ENCODE results near the gene P2RY12.

Gene P2RY12

GRCh38 chr3:151314593-151314992, 70.0 kb downstream of the P2RY12 start:
- no peaks in the 10 kb centered on the region for H3K27me3 Mint-ChIP-seq
- no peak overlapping the region for H3K4me3 Mint-ChIP-seq
- peaks cover 21% of the 10 kb centered on the region for H3K4me1 Mint-ChIP-seq (ENCODE audit: low read depth)
- no peaks in the 10 kb centered on the region for H3K36me3 Mint-ChIP-seq (ENCODE audit: low read depth)
- no peak overlapping the region for H3K27ac Mint-ChIP-seq
- no peaks in the 10 kb centered on the region for H3K9me3 Mint-ChIP-seq

GRCh38 chr3:151314137-151314536, 70.4 kb downstream of the P2RY12 start:
- no peaks in the 10 kb centered on the region for H3K36me3 Mint-ChIP-seq (ENCODE audit: low read depth)
- H3K4me1 Mint-ChIP-seq (ENCODE audit: low read depth): peaks cover 23% of the 10 kb centered on the region
- H3K27me3 Mint-ChIP-seq: no peaks in the 10 kb centered on the region
- H3K4me3 Mint-ChIP-seq: no peak overlapping the region
- H3K27ac Mint-ChIP-seq: no peak overlapping the region
- no peaks in the 10 kb centered on the region for H3K9me3 Mint-ChIP-seq

DNA sequence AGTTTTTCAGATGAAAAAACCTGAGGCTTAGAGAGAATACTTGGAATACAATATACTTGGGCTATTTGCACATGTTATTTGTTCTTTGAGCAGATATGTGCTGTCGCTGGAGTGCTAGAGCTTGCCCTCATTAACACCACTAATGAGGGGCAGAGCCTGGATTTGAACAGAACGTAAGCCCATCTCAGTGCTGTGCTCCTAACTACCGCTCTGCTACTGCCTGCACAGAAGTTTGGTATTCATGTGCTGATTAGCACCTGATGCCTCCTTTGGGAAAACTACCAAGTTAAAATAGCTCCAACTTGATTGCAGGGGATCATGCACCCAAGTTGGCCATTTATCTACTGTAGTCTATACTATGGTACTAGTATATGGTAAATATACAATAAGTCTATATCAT, 71.6 kb downstream of the P2RY12 start:
- Mint-ChIP-seq H3K4me3 (no peak overlapping the region), H3K27ac (no peak overlapping the region), H3K4me1 (ENCODE audit: low read depth) (peaks cover 28% of the 10 kb centered on the region), H3K27me3 (no peaks in the 10 kb centered on the region), H3K9me3 (no peaks in the 10 kb centered on the region), H3K36me3 (ENCODE audit: low read depth) (no peaks in the 10 kb centered on the region)

GRCh38 chr3:151309566-151309965, 75.0 kb downstream of the P2RY12 start:
- Mint-ChIP-seq H3K4me1 (ENCODE audit: low read depth) (peaks cover 48% of the 10 kb centered on the region), H3K4me3 (no peak overlapping the region), H3K9me3 (no peaks in the 10 kb centered on the region), H3K27ac (no peak overlapping the region), H3K27me3 (no peaks in the 10 kb centered on the region), H3K36me3 (ENCODE audit: low read depth) (no peaks in the 10 kb centered on the region)

- no peaks in the 10 kb centered on the region for H3K36me3 Mint-ChIP-seq (ENCODE audit: low read depth)
- no peaks in the 10 kb centered on the region for H3K9me3 Mint-ChIP-seq
- peaks cover 64% of the 10 kb centered on the region for H3K4me1 Mint-ChIP-seq (ENCODE audit: low read depth)
- H3K4me3 Mint-ChIP-seq: no peak overlapping the region
- H3K27ac Mint-ChIP-seq: peak overlapping the region; percentile 79
- no peaks in the 10 kb centered on the region for H3K27me3 Mint-ChIP-seq
Measured at GRCh38 chr3:151307583-151308488, 76.7 kb downstream of the P2RY12 start.

DNA sequence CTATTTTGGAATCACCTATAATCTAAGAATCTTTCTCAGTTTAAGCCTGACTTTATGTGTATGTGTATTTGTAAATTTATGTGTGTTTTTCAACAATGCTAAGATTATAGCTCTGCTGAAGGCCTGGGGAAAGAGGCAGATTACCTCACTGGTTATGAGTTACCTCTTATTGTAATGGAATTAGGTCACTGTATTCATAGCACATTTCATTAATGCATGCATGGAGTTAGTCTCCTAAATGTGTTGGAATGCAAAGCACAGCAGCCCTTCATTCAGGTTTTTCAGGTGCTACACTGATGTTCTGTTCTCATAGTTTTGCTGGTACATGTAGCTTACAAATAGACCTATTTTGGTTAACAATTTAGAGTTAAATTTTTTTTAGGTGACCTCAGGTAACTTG, 77.4 kb downstream of the P2RY12 start:
- H3K27ac Mint-ChIP-seq: peak overlapping the region; percentile 79
- H3K4me3 Mint-ChIP-seq: no peak overlapping the region
- H3K27me3 Mint-ChIP-seq: no peaks in the 10 kb centered on the region
- H3K9me3 Mint-ChIP-seq: no peaks in the 10 kb centered on the region
- H3K4me1 Mint-ChIP-seq (ENCODE audit: low read depth): peaks cover 70% of the 10 kb centered on the region
- no peaks in the 10 kb centered on the region for H3K36me3 Mint-ChIP-seq (ENCODE audit: low read depth)

GRCh38 chr3:151306168-151306810, 78.3 kb downstream of the P2RY12 start:
- H3K27me3 Mint-ChIP-seq: no peaks in the 10 kb centered on the region
- peaks cover 78% of the 10 kb centered on the region for H3K4me1 Mint-ChIP-seq (ENCODE audit: low read depth)
- H3K27ac Mint-ChIP-seq: peak overlapping the region; percentile 79
- H3K4me3 Mint-ChIP-seq: peak overlapping the region; percentile 40
- no peaks in the 10 kb centered on the region for H3K36me3 Mint-ChIP-seq (ENCODE audit: low read depth)
- H3K9me3 Mint-ChIP-seq: no peaks in the 10 kb centered on the region

GRCh38 chr3:151305775-151306151, 78.8 kb downstream of the P2RY12 start:
- Mint-ChIP-seq H3K4me3 (peak overlapping the region; percentile 40), H3K27ac (peak overlapping the region; percentile 79), H3K27me3 (peaks cover 2% of the 10 kb centered on the region), H3K9me3 (no peaks in the 10 kb centered on the region), H3K36me3 (ENCODE audit: low read depth) (no peaks in the 10 kb centered on the region), H3K4me1 (ENCODE audit: low read depth) (peaks cover 80% of the 10 kb centered on the region)

DNA sequence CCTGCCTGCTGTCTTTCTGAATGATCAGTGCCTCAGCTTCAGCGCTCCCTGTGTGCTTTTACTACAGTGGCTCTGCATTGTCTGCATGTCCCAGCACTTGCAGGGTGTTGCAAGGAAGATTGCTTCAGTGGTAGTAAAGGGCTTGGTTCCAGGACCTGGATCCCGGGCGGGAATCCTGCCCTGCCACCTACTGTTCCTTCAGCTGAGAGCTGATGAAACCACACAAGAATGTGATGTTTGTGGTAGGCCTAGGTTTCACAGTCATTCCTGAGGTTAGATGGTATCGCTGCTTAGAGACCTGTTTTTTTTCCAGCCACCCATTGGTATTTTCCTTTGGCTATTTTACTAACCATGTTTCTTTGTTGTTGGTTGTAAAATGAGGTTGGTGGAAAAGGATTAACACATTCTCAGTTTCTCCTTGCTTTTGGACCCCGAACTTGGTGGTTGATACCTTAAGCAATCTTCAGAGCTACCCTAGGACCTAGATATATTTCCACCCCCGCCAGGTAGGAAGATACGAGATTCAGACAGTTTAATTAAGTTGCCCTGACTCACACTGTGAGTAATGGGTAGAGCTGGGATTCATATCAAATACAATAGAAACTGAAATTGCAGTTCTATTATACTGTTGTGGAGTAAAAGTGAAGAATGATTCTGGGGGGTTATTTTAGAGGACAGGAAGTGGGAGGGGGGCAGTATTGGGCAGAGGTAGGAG, 79.3 kb downstream of the P2RY12 start:
- Mint-ChIP-seq H3K4me3 (peak overlapping the region; percentile 40), H3K4me1 (ENCODE audit: low read depth) (peaks cover 80% of the 10 kb centered on the region)

GRCh38 chr3:151303751-151304150, 80.8 kb downstream of the P2RY12 start:
- Mint-ChIP-seq H3K4me1 (ENCODE audit: low read depth) (peaks cover 72% of the 10 kb centered on the region), H3K4me3 (peak overlapping the region; percentile 39), H3K9me3 (no peaks in the 10 kb centered on the region), H3K36me3 (ENCODE audit: low read depth) (no peaks in the 10 kb centered on the region), H3K27me3 (peaks cover 14% of the 10 kb centered on the region), H3K27ac (peak overlapping the region; percentile 78)

More for the DNA sequence above, 79.3 kb downstream of the P2RY12 start:
- H3K27ac Mint-ChIP-seq: peak overlapping the region; percentile 79
- H3K27me3 Mint-ChIP-seq: peaks cover 5% of the 10 kb centered on the region
- no peaks in the 10 kb centered on the region for H3K36me3 Mint-ChIP-seq (ENCODE audit: low read depth)
- no peaks in the 10 kb centered on the region for H3K9me3 Mint-ChIP-seq

DNA sequence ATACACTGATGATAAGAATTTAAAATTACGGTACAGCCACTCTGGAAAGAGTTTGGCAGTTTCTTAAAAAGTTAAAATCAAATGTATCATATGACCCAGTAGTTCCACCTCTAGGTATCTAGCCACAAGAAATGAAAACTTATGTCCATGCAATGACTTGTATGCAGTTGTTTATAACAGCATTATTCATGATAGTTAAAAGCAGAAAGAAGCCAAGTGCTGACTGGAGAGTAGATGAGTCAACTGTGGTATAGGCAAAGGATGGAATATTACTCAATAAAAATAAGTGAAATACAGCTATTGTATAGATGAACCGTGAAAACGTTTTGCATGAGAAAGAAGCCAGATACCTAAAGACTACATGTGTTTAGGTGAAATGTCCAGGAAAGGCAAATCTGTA, 82.8 kb downstream of the P2RY12 start:
- Mint-ChIP-seq H3K9me3 (no peaks in the 10 kb centered on the region), H3K4me1 (ENCODE audit: low read depth) (peaks cover 54% of the 10 kb centered on the region), H3K27ac (peak overlapping the region; percentile 16), H3K36me3 (ENCODE audit: low read depth) (no peaks in the 10 kb centered on the region), H3K4me3 (no peak overlapping the region), H3K27me3 (peaks cover 19% of the 10 kb centered on the region)

DNA sequence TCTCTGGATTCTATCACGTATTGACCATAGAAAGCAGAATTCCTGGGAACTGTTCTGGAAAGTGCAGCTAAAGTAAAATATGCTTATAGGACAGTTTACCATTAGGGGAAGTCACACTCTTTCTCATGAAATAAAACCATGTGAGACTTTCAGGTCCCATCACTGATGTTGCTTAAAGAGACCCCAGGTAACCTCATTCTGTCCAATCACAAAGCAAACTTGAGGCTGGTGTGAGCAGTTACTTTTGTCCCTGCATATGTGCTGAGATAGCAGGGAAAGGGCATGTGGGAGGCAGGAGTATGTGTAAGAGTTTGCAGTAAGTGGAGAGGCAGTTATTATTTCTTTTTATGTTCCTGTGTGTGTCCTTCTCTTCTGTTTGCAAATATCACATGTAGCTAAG, 84.0 kb downstream of the P2RY12 start:
- Mint-ChIP-seq H3K4me3 (no peak overlapping the region), H3K36me3 (ENCODE audit: low read depth) (no peaks in the 10 kb centered on the region), H3K4me1 (ENCODE audit: low read depth) (peaks cover 42% of the 10 kb centered on the region), H3K27ac (no peak overlapping the region), H3K9me3 (no peaks in the 10 kb centered on the region), H3K27me3 (peaks cover 19% of the 10 kb centered on the region)

- Mint-ChIP-seq H3K4me1 (ENCODE audit: low read depth) (peaks cover 27% of the 10 kb centered on the region), H3K9me3 (no peaks in the 10 kb centered on the region), H3K27me3 (peaks cover 19% of the 10 kb centered on the region), H3K27ac (no peak overlapping the region), H3K36me3 (ENCODE audit: low read depth) (no peaks in the 10 kb centered on the region), H3K4me3 (no peak overlapping the region)
Measured at GRCh38 chr3:151299006-151299405, 85.5 kb downstream of the P2RY12 start.

GRCh38 chr3:151297429-151297828, 87.1 kb downstream of the P2RY12 start:
- H3K36me3 Mint-ChIP-seq (ENCODE audit: low read depth): no peaks in the 10 kb centered on the region
- peaks cover 12% of the 10 kb centered on the region for H3K4me1 Mint-ChIP-seq (ENCODE audit: low read depth)
- no peak overlapping the region for H3K4me3 Mint-ChIP-seq
- no peaks in the 10 kb centered on the region for H3K9me3 Mint-ChIP-seq
- peaks cover 19% of the 10 kb centered on the region for H3K27me3 Mint-ChIP-seq
- H3K27ac Mint-ChIP-seq: no peak overlapping the region

- Mint-ChIP-seq H3K27ac (no peak overlapping the region), H3K4me1 (ENCODE audit: low read depth) (peaks cover 1% of the 10 kb centered on the region), H3K4me3 (no peak overlapping the region), H3K9me3 (no peaks in the 10 kb centered on the region), H3K27me3 (peaks cover 19% of the 10 kb centered on the region), H3K36me3 (ENCODE audit: low read depth) (no peaks in the 10 kb centered on the region)
Measured at GRCh38 chr3:151296226-151296625, 88.3 kb downstream of the P2RY12 start.

All from stimulated activated naive CD8-positive, alpha-beta T cell treated with anti-CD3 and anti-CD28 coated beads, Interleukin-15, Interleukin-2, amounts not matched to agents 100 ng/mL and 50 ng/mL, for 24 hours (primary cell).